ENCODE data around the gene ACAD8. TPM values are rescaled to one million over a fixed set of nuclear protein-coding genes. Genes with fewer than 3 reads are reported as not detected.

ACAD8 gene
- total and polyA plus RNA-seq, 10 of the 15 experiments (the other 5 are each of a cell fraction or from before 2014, with no cell fraction given), result 9.9 to 34.8 (median 22.2) TPM

DNA sequence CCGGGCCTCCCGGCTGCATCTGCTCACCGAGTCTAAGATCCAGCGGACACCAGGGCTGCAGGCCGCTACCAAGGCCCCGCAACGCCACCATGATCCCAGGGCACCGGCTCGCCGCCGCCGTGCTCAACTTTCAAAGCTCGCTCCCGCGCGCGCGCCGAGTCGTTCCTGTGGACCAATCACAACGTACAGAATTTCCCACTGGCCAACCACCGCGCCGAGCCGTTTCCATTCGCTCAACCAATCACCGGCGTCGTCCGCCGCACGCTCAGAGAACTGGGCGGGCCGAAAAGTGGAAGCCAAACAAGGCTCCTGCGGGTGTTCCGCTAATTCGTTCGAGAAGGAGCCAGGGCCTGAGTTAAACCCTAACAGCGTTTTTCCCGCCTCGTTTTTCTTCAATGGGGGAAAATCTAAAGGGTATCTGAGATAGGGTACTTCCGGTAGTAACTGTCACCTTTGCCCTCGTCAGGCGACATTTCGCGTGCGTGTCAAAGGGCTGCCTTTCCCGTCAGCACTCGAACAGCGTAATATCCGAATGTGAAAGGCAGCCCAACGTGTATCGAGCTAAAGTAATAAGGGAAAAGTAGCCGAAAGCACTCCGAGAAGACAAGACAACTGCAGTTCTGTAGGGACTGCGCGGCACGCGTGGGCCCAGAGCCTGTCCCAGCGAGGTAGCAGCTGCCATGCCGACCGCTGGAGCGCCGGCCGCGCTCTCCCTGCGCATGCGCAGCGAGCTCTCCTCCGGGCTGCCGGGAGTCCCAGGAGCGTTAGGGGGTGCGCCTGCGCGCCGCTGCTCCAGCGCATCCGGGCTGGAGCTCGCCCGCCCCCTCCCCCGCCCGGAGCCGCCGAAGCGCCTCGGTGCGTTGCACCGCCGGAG, 29.3 kb upstream of the ACAD8 start, which contains the start of the genes NCAPD3 and VPS26B (continued):
- TF ChIP-seq, protein P1, sequence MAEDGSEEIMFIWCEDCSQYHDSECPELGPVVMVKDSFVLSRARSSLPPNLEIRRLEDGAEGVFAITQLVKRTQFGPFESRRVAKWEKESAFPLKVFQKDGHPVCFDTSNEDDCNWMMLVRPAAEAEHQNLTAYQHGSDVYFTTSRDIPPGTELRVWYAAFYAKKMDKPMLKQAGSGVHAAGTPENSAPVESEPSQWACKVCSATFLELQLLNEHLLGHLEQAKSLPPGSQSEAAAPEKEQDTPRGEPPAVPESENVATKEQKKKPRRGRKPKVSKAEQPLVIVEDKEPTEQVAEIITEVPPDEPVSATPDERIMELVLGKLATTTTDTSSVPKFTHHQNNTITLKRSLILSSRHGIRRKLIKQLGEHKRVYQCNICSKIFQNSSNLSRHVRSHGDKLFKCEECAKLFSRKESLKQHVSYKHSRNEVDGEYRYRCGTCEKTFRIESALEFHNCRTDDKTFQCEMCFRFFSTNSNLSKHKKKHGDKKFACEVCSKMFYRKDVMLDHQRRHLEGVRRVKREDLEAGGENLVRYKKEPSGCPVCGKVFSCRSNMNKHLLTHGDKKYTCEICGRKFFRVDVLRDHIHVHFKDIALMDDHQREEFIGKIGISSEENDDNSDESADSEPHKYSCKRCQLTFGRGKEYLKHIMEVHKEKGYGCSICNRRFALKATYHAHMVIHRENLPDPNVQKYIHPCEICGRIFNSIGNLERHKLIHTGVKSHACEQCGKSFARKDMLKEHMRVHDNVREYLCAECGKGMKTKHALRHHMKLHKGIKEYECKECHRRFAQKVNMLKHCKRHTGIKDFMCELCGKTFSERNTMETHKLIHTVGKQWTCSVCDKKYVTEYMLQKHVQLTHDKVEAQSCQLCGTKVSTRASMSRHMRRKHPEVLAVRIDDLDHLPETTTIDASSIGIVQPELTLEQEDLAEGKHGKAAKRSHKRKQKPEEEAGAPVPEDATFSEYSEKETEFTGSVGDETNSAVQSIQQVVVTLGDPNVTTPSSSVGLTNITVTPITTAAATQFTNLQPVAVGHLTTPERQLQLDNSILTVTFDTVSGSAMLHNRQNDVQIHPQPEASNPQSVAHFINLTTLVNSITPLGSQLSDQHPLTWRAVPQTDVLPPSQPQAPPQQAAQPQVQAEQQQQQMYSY (CRISPR knock-in tag; IDR thresholded peaks at IDR 0.05), result no peak
- TF ChIP-seq SREBF2 (IDR thresholded peaks at IDR 0.05; ENCODE audit: low read length), result no peak
- TF ChIP-seq IRF4 (IDR thresholded peaks at IDR 0.05; ENCODE audit: low read depth, low read length), result no peak
- TF ChIP-seq ZSCAN29 (IDR thresholded peaks at IDR 0.05), result 0 out of 2 replicates have a peak, but pooled peaks have one; percentile 22
- TF ChIP-seq EZH2 (IDR thresholded peaks at IDR 0.05; ENCODE audit: borderline replicate concordance, control insufficient read depth, low read depth, low read length), result no peak
- peak; percentile 85 for TF ChIP-seq POLR2AphosphoS5 (IDR thresholded peaks at IDR 0.05; ENCODE audit: low read length)
- TF ChIP-seq ZBED1 (IDR thresholded peaks at IDR 0.05; ENCODE audit: borderline replicate concordance), result no peak
- peak in 1 of 2 experiments; percentile 61; a peak in 1 of 3 replicates for TF ChIP-seq EGR1 (IDR thresholded peaks at IDR 0.05; ENCODE audit: borderline replicate concordance in 1 of 2, low read depth in 2 of 2, low read length in 2 of 2)
- no peak for TF ChIP-seq HDAC2 (IDR thresholded peaks at IDR 0.05)
- TF ChIP-seq, protein P2, sequence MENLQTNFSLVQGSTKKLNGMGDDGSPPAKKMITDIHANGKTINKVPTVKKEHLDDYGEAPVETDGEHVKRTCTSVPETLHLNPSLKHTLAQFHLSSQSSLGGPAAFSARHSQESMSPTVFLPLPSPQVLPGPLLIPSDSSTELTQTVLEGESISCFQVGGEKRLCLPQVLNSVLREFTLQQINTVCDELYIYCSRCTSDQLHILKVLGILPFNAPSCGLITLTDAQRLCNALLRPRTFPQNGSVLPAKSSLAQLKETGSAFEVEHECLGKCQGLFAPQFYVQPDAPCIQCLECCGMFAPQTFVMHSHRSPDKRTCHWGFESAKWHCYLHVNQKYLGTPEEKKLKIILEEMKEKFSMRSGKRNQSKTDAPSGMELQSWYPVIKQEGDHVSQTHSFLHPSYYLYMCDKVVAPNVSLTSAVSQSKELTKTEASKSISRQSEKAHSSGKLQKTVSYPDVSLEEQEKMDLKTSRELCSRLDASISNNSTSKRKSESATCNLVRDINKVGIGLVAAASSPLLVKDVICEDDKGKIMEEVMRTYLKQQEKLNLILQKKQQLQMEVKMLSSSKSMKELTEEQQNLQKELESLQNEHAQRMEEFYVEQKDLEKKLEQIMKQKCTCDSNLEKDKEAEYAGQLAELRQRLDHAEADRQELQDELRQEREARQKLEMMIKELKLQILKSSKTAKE (IDR thresholded peaks at IDR 0.05; ENCODE audit: low read depth, poor library complexity, severe bottlenecking), result no peak
- peak; percentile 28; the same call in 1 of the 2 replicates for TF ChIP-seq STAT1 (conservative IDR thresholded peaks at IDR 0.05)
- TF ChIP-seq NR2C1 (IDR thresholded peaks at IDR 0.05), result peak; percentile 90
- TF ChIP-seq PML (IDR thresholded peaks at IDR 0.05; ENCODE audit: low read length), result peak; percentile 66; the same call in 1 of the 2 replicates
- TF ChIP-seq NRF1 (conservative IDR thresholded peaks at IDR 0.05; ENCODE audit: low read depth, low read length), result peak; percentile 99
- peak; percentile 95 for TF ChIP-seq NFYB (IDR thresholded peaks at IDR 0.05; ENCODE audit: insufficient read depth, low read depth, low read length)
- peak; percentile 59 to 78; a peak in 2 of 4 replicates for TF ChIP-seq SRF (IDR thresholded peaks at IDR 0.05; ENCODE audit: low read depth in 2 of 2, low read length in 2 of 2)
- TF ChIP-seq RAD51 (IDR thresholded peaks at IDR 0.05), result no peak
- no peak for TF ChIP-seq FOXK2 (IDR thresholded peaks at IDR 0.05)
- TF ChIP-seq IKZF1 (conservative IDR thresholded peaks at IDR 0.05), result peak; percentile 100
- TF ChIP-seq ESRRA (IDR thresholded peaks at IDR 0.05; ENCODE audit: low read length), result no peak
- TF ChIP-seq YY1 (IDR thresholded peaks at IDR 0.05; ENCODE audit: low read depth, low read length), result peak; percentile 78
- no peak for TF ChIP-seq SUPT20H (IDR thresholded peaks at IDR 0.05; ENCODE audit: borderline replicate concordance, control insufficient read depth, low read depth, low read length)
- no peak for TF ChIP-seq GATAD2B (conservative IDR thresholded peaks at IDR 0.05; ENCODE audit: low read depth)
- TF ChIP-seq CREM (IDR thresholded peaks at IDR 0.05; ENCODE audit: low read depth), result peak; percentile 27; the same call in 1 of the 2 replicates
- no peak for TF ChIP-seq RCOR1 (conservative IDR thresholded peaks at IDR 0.05; ENCODE audit: low read depth, low read length)
- TF ChIP-seq KLF5 (IDR thresholded peaks at IDR 0.05; ENCODE audit: partially characterized antibody), result peak; percentile 47
- TF ChIP-seq CBX3 (IDR thresholded peaks at IDR 0.05; ENCODE audit: borderline replicate concordance, low read depth), result no peak

Measured in GM12878 (cell line).